H9 (cell line): ENCODE measurements around the gene MN1. TPM values are rescaled to one million over a fixed set of nuclear protein-coding genes. Genes with fewer than 3 reads are reported as not detected.

ENCODE experiments used
- DNase-seq: peaks from one replicate; pipeline ENCODE4 v3.0.0-alpha.2; 2017
- H2AFZ ChIP-seq: one replicate; pipeline ENCODE4 v1.6.1; 2013; ENCODE audit warnings: mild to moderate bottlenecking, low read length, control low read depth, moderate library complexity
- H2AK5ac ChIP-seq: 2 replicates; pipeline ENCODE4 v1.6.1; 2013; ENCODE audit warnings: low read length, control low read depth, mixed read lengths; ENCODE audit not compliant: insufficient read length
- H2BK120ac ChIP-seq: one replicate; pipeline ENCODE4 v1.6.1; 2013; ENCODE audit warnings: low read depth, mild to moderate bottlenecking, low read length, control low read depth, inconsistent platforms; ENCODE audit not compliant: poor library complexity, severe bottlenecking
- H2BK12ac ChIP-seq: 2 replicates; pipeline ENCODE4 v1.6.1; 2013; ENCODE audit warnings: low read length, control low read depth, mixed read lengths, low read depth; ENCODE audit not compliant: insufficient read length
- H2BK15ac ChIP-seq: 2 replicates; pipeline ENCODE4 v1.6.1; 2013; ENCODE audit warnings: low read depth, low read length, control low read depth
- H2BK20ac ChIP-seq: one replicate; pipeline ENCODE4 v1.6.1; 2013; ENCODE audit warnings: low read depth, mild to moderate bottlenecking, low read length, control low read depth, inconsistent platforms; ENCODE audit not compliant: poor library complexity, severe bottlenecking
- H2BK5ac ChIP-seq: 2 replicates; pipeline ENCODE4 v1.6.1; 2013; ENCODE audit warnings: low read length, control low read depth, mixed read lengths; ENCODE audit not compliant: insufficient read length
- H3K14ac ChIP-seq: 2 replicates; pipeline ENCODE4 v1.6.1; 2013; ENCODE audit warnings: low read length, control low read depth; ENCODE audit not compliant: insufficient read depth
- H3K18ac ChIP-seq: 2 replicates; pipeline ENCODE4 v1.6.1; 2013; ENCODE audit warnings: low read depth, mild to moderate bottlenecking, mixed read lengths, low read length, control low read depth; ENCODE audit not compliant: insufficient read length
- H3K23ac ChIP-seq: 2 replicates; pipeline ENCODE4 v1.6.1; 2013; ENCODE audit warnings: low read length, control low read depth, mixed read lengths, low read depth; ENCODE audit not compliant: insufficient read length
- H3K23me2 ChIP-seq: 2 replicates; pipeline ENCODE4 v1.6.1; 2013; ENCODE audit warnings: low read depth, mild to moderate bottlenecking, mixed read lengths, low read length, control low read depth; ENCODE audit not compliant: insufficient read length, poor library complexity, severe bottlenecking
- H3K27ac ChIP-seq: 2 replicates; pipeline ENCODE4 v1.5.1; 2013; ENCODE audit warnings: low read length, control low read depth, mixed read lengths, low read depth; ENCODE audit not compliant: insufficient read length
- H3K27me3 ChIP-seq: 2 replicates; pipeline ENCODE4 v1.6.1; 2013; ENCODE audit warnings: low read length, control low read depth, inconsistent platforms; ENCODE audit not compliant: insufficient read depth
- H3K4ac ChIP-seq: 2 replicates; pipeline ENCODE4 v1.6.1; 2013; ENCODE audit warnings: low read depth, mild to moderate bottlenecking, control low read depth, inconsistent platforms, low read length, moderate library complexity
- H3K4me1 ChIP-seq: 2 replicates; pipeline ENCODE4 v1.6.1; 2013; ENCODE audit warnings: low read length, control low read depth, inconsistent platforms; ENCODE audit not compliant: insufficient read depth
- H3K4me2 ChIP-seq: 2 replicates; pipeline ENCODE4 v1.6.1; 2013; ENCODE audit warnings: low read length, control low read depth, mixed read lengths; ENCODE audit not compliant: insufficient read length, insufficient read depth
- H3K56ac ChIP-seq: 2 replicates; pipeline ENCODE4 v1.6.1; 2013; ENCODE audit warnings: low read depth, mild to moderate bottlenecking, mixed read lengths, low read length, control low read depth; ENCODE audit not compliant: insufficient read length
- H3K79me1 ChIP-seq: 2 replicates; pipeline ENCODE4 v1.6.1; 2013; ENCODE audit warnings: low read depth, mild to moderate bottlenecking, moderate library complexity, low read length, control low read depth, inconsistent platforms; ENCODE audit not compliant: insufficient read depth, poor library complexity, severe bottlenecking
- H3K79me2 ChIP-seq: 2 replicates; pipeline ENCODE4 v1.6.1; 2013; ENCODE audit warnings: low read length, control low read depth, inconsistent platforms; ENCODE audit not compliant: insufficient read depth
- H3K9ac ChIP-seq: 2 replicates; pipeline ENCODE4 v1.6.1; 2013; ENCODE audit warnings: low read length, control low read depth, mixed read lengths; ENCODE audit not compliant: insufficient read length; ENCODE audit errors: extremely low read depth
- H3K9me3 ChIP-seq: one replicate; pipeline ENCODE4 v1.6.1; 2013; ENCODE audit warnings: low read depth, low read length, inconsistent platforms; ENCODE audit not compliant: control insufficient read depth
- H3T11ph ChIP-seq: one replicate; pipeline ENCODE4 v1.6.1; 2013; ENCODE audit warnings: mild to moderate bottlenecking, low read length, control low read depth, inconsistent platforms
- H4K20me1 ChIP-seq: one replicate; pipeline ENCODE4 v1.6.1; 2013; ENCODE audit not compliant: control insufficient read depth, insufficient read length, insufficient read depth
- H4K5ac ChIP-seq: 2 replicates; pipeline ENCODE4 v1.6.1; 2013; ENCODE audit warnings: low read depth, mild to moderate bottlenecking, mixed read lengths, low read length, control low read depth; ENCODE audit not compliant: insufficient read length
- H4K8ac ChIP-seq: replicated peaks from 2 replicates; pipeline ENCODE4 v1.6.1; 2013; ENCODE audit warnings: low read length, control low read depth, mixed read lengths, low read depth; ENCODE audit not compliant: insufficient read length
- H4K91ac ChIP-seq: 2 replicates; pipeline ENCODE4 v1.6.1; 2013; ENCODE audit warnings: low read depth, mild to moderate bottlenecking, moderate library complexity, mixed read lengths, low read length, control low read depth; ENCODE audit not compliant: insufficient read length
- H3K27ac Mint-ChIP-seq, 3 experiments: 2 replicates in 2 of 3; 3 replicates in 1 of 3; pipeline ENCODE4 v1.8.0; 2020 to 2021; ENCODE audit warnings: mixed read lengths in 3 of 3, mild to moderate bottlenecking in 1 of 3, moderate library complexity in 1 of 3
- H3K27me3 Mint-ChIP-seq: 2 replicates; pipeline ENCODE4 v1.8.0; 2021; ENCODE audit warnings: low read depth, mild to moderate bottlenecking, moderate library complexity, mixed read lengths
- H3K36me3 Mint-ChIP-seq, 3 experiments: 2 replicates in 2 of 3; 3 replicates in 1 of 3; pipeline ENCODE4 v1.8.0; 2020 to 2021; ENCODE audit warnings: low read depth in 3 of 3, mixed read lengths in 3 of 3; ENCODE audit not compliant: insufficient read depth in 1 of 3
- H3K4me1 Mint-ChIP-seq, 2 experiments: 2 replicates each; pipeline ENCODE4 v1.8.0; 2020; ENCODE audit warnings: mixed read lengths in 2 of 2
- H3K4me3 Mint-ChIP-seq, 2 experiments: 2 replicates in 1 of 2; 3 replicates in 1 of 2; pipeline ENCODE4 v1.8.0; 2020 to 2021; ENCODE audit warnings: mild to moderate bottlenecking in 2 of 2, mixed read lengths in 2 of 2, moderate library complexity in 1 of 2
- H3K9me3 Mint-ChIP-seq, 2 experiments: 2 replicates in 1 of 2; 3 replicates in 1 of 2; pipeline ENCODE4 v1.8.0; 2020; ENCODE audit warnings: mild to moderate bottlenecking in 2 of 2, mixed read lengths in 2 of 2, moderate library complexity in 1 of 2
- WGBS: extraction: QIAGEN DNeasy Blood & Tissue Kit; methylation state at CpG from one replicate; pipeline ENCODE4 v1.1.7; 2013; ENCODE audit warnings: missing lambda C conversion rate, low lambda C conversion rate, mixed read lengths; ENCODE audit not compliant: insufficient read length; ENCODE audit errors: extremely low coverage; 5-methylcytosine and 5-hydroxymethylcytosine counted together
- total RNA-seq: library from RNA; stranded (reverse); gene quantifications from 2 replicates; pipeline ENCODE4 v1.2.1, GENCODE V29; 2021
- TF ChIP-seq, protein P1 (sequence below): fragments of 200-600 bp; sonication (generic); conservative IDR thresholded peaks from 3 replicates; pipeline ENCODE4 v1.8.0; 2021; ENCODE audit warnings: antibody characterized with exemption, mild to moderate bottlenecking

The MN1 gene
- total RNA-seq, 1 experiment from 2014 or later, result 2.8 TPM

- H4K20me1 ChIP-seq, result no peaks in the 10 kb centered on the region
- peaks cover 27 to 32% of the 10 kb centered on the region in 2 experiments for H3K9me3 Mint-ChIP-seq
- no peak overlapping the region for H3K27ac ChIP-seq
- DNase-seq, result no peak
- H4K91ac ChIP-seq, result no peak overlapping the region
- no peak overlapping the region for H2BK20ac ChIP-seq
- H3K4ac ChIP-seq, result no peak overlapping the region
- no peaks in the 10 kb centered on the region for H3K27me3 ChIP-seq
- no peak overlapping the region for H3K23ac ChIP-seq
- peaks cover 52 to 63% (median 52%) of the 10 kb centered on the region in 3 experiments for H3K36me3 Mint-ChIP-seq
- H3K23me2 ChIP-seq, result no peaks in the 10 kb centered on the region
- no peak overlapping the region for H2BK120ac ChIP-seq
- WGBS, result no CpG with 5 or more reads among the region's 3 CpGs
- H2BK5ac ChIP-seq, result no peak overlapping the region
- no peak overlapping the region for H2AK5ac ChIP-seq
- H3K27ac Mint-ChIP-seq, result no peak overlapping the region
- H3K4me3 Mint-ChIP-seq, result no peak overlapping the region; a peak in 1 of 5 replicates
- H3K18ac ChIP-seq, result no peak overlapping the region
- TF ChIP-seq, protein P1, sequence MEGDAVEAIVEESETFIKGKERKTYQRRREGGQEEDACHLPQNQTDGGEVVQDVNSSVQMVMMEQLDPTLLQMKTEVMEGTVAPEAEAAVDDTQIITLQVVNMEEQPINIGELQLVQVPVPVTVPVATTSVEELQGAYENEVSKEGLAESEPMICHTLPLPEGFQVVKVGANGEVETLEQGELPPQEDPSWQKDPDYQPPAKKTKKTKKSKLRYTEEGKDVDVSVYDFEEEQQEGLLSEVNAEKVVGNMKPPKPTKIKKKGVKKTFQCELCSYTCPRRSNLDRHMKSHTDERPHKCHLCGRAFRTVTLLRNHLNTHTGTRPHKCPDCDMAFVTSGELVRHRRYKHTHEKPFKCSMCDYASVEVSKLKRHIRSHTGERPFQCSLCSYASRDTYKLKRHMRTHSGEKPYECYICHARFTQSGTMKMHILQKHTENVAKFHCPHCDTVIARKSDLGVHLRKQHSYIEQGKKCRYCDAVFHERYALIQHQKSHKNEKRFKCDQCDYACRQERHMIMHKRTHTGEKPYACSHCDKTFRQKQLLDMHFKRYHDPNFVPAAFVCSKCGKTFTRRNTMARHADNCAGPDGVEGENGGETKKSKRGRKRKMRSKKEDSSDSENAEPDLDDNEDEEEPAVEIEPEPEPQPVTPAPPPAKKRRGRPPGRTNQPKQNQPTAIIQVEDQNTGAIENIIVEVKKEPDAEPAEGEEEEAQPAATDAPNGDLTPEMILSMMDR, result no peak
- H2BK12ac ChIP-seq, result no peak overlapping the region
- no peak overlapping the region for H3K9ac ChIP-seq
- H3T11ph ChIP-seq, result no peak overlapping the region
- H3K79me1 ChIP-seq, result no peaks in the 10 kb centered on the region
- H3K4me1 Mint-ChIP-seq, result peaks cover 35 to 36% of the 10 kb centered on the region in 2 experiments
- H2BK15ac ChIP-seq, result no peak overlapping the region
- no peak overlapping the region for H4K8ac ChIP-seq
- peaks cover 49% of the 10 kb centered on the region; the same call in 1 of the 2 replicates for H3K79me2 ChIP-seq
- no peak overlapping the region for H4K5ac ChIP-seq
- no peak overlapping the region for H3K14ac ChIP-seq
- H3K27me3 Mint-ChIP-seq, result peaks cover 3% of the 10 kb centered on the region
- no peak overlapping the region for H2AFZ ChIP-seq
- H3K4me1 ChIP-seq, result peaks cover 5% of the 10 kb centered on the region; the same call in 1 of the 2 replicates
- H3K4me2 ChIP-seq, result no peak overlapping the region
- H3K9me3 ChIP-seq, result peaks cover 6% of the 10 kb centered on the region
- no peak overlapping the region for H3K56ac ChIP-seq
Measured at GRCh38 chr22:27740202-27740748, 61.3 kb downstream of the MN1 start.
